CD4-positive, alpha-beta memory T cell (primary cell): ENCODE measurements around the gene TDO2. TPM values are rescaled to one million over a fixed set of nuclear protein-coding genes. Genes with fewer than 3 reads are reported as not detected.
A peak's percentile ranks its signal among the peaks of the same experiment; 100 is the strongest.
"Not testable (repeated sequence)": the region's sequence is repeated elsewhere in the genome, so short reads cannot be mapped to it uniquely, and the experiment has no call there.

ENCODE experiments used
- CTCF ChIA-PET: fragments of 350-600 bp; sonication (Branson Sonifier 250); formaldehyde crosslinking; loops from one replicate; lab custom pipeline; 2021; ENCODE audit warnings: inconsistent platforms; ENCODE audit not compliant: partially characterized antibody; lab: Charles Lee
- POLR2A ChIA-PET: fragments of 350-600 bp; sonication (Branson Sonifier 250); formaldehyde crosslinking; loops from one replicate; lab custom pipeline; 2021; ENCODE audit not compliant: partially characterized antibody; lab: Charles Lee
- DNase-seq, 5 donors: peaks; one replicate each; pipeline versions ENCODE4 v3.0.0 to v3.0.0-alpha.2; 2020 to 2022; ENCODE audit warnings: mixed read lengths in 1 of 5
- H3K27ac ChIP-seq: one replicate; pipeline ENCODE4 v1.7.0; 2013; ENCODE audit warnings: low read depth, low read length
- H3K27me3 ChIP-seq: 2 replicates; pipeline ENCODE4 v1.7.0; 2013; ENCODE audit warnings: mild to moderate bottlenecking, low read length, moderate library complexity; ENCODE audit not compliant: insufficient read depth
- H3K36me3 ChIP-seq: 2 replicates; pipeline ENCODE4 v1.7.0; 2013; ENCODE audit warnings: mild to moderate bottlenecking, low read length, moderate library complexity; ENCODE audit not compliant: insufficient read depth
- H3K4me1 ChIP-seq: 2 replicates; pipeline ENCODE4 v1.7.0; 2013; ENCODE audit warnings: mild to moderate bottlenecking, low read length, moderate library complexity; ENCODE audit not compliant: insufficient read depth
- H3K4me3 ChIP-seq, 2 donors: one replicate each; pipeline ENCODE4 v1.7.0; 2013; ENCODE audit warnings: low read length in 2 of 2, mild to moderate bottlenecking in 1 of 2
- H3K9me3 ChIP-seq, 2 donors: one replicate each; pipeline ENCODE4 v1.7.0; 2013; ENCODE audit warnings: low read length in 2 of 2, control low read depth in 1 of 2; ENCODE audit not compliant: control insufficient read depth in 1 of 2
- H3K27ac Mint-ChIP-seq, 7 donors: one replicate each; pipeline ENCODE4 v1.8.0; 2020 to 2021; ENCODE audit warnings: mixed read lengths in 7 of 7, mild to moderate bottlenecking in 6 of 7, inconsistent platforms in 3 of 7, moderate library complexity in 3 of 7
- H3K27me3 Mint-ChIP-seq, 2 donors: one replicate each; pipeline ENCODE4 v1.8.0; 2020 to 2021; ENCODE audit warnings: mixed read lengths in 2 of 2
- H3K36me3 Mint-ChIP-seq, 2 donors: one replicate each; pipeline ENCODE4 v1.8.0; 2020 to 2021; ENCODE audit warnings: mixed read lengths in 2 of 2, inconsistent platforms in 1 of 2, mild to moderate bottlenecking in 1 of 2
- H3K4me1 Mint-ChIP-seq, 4 donors: one replicate each; pipeline ENCODE4 v1.8.0; 2020 to 2021; ENCODE audit warnings: mixed read lengths in 4 of 4, mild to moderate bottlenecking in 1 of 4
- H3K4me3 Mint-ChIP-seq, 8 donors: one replicate each; pipeline ENCODE4 v1.8.0; 2020 to 2021; ENCODE audit warnings: mixed read lengths in 8 of 8, mild to moderate bottlenecking in 7 of 8, moderate library complexity in 6 of 8, inconsistent platforms in 3 of 8
- H3K9me3 Mint-ChIP-seq, 8 donors: one replicate each; pipeline ENCODE4 v1.8.0; 2020 to 2021; ENCODE audit warnings: mixed read lengths in 8 of 8, mild to moderate bottlenecking in 5 of 8, inconsistent platforms in 3 of 8, moderate library complexity in 1 of 8
- intact Hi-C: fragments of 100-400 bp; cut with micrococcal nuclease; formaldehyde crosslinking; loops from one replicate; pipeline ENCODE4 v1.15.1; 2023
- polyA plus RNA-seq, 2 donors: library from polyadenylated mRNA; unstranded; fragments of 300-500 nt; fragmentation: Illumina TruSeq; gene quantifications; one replicate each; pipeline ENCODE4 v1.2.3, GENCODE V29; 2021
- total RNA-seq, 2 experiments: library from RNA; stranded (reverse); gene quantifications; one replicate each; pipeline ENCODE4 v1.2.3, GENCODE V29; 2021

TDO2 gene
- total and polyA plus RNA-seq, 4 experiments from 2014 or later: not detected

GRCh38 chr4:155924637-155925036, 21.1 kb downstream of the TDO2 start:
- Mint-ChIP-seq H3K27me3 (no peaks in the 10 kb centered on the region), H3K36me3 (peaks cover 53 to 57% of the 10 kb centered on the region in 2 donors), H3K4me3 (no peak overlapping the region), H3K27ac (no peak overlapping the region), H3K4me1 (no peaks in the 10 kb centered on the region), H3K9me3 (peaks cover 0 to 2% (median 0%) of the 10 kb centered on the region in 8 donors)
- Histone ChIP-seq H3K4me3 (no peak overlapping the region), H3K9me3 (no peaks in the 10 kb centered on the region), H3K4me1 (no peaks in the 10 kb centered on the region), H3K27me3 (no peaks in the 10 kb centered on the region), H3K27ac (no peak overlapping the region), H3K36me3 (peaks cover 4% of the 10 kb centered on the region)
- DNase-seq: no peak
- POLR2A ChIA-PET: no interaction called here
- intact Hi-C loops: no loop called here
- CTCF ChIA-PET: no interaction called here

DNA sequence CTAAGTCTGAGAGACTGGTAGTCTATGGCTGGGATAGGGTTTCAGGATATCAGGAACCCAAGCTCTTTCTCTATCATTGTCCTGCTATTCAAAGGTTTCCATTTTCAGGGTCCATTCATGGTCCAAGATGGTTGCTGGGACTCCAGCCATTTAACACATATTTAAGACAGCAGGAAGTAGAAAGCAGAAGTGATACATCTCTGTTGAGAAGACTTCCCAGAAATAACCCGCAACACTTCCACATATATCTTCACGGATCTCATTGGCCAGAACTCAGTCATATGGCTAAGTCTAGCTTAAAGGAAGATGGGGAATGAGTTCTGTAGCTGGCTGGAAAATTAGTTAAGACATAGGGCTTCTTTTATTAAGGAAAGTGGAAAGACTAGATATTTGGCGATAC, 26.3 kb downstream of the TDO2 start:
- Histone ChIP-seq H3K4me1 (no peaks in the 10 kb centered on the region), H3K36me3 (peaks cover 4% of the 10 kb centered on the region), H3K4me3 (no peak overlapping the region), H3K27me3 (no peaks in the 10 kb centered on the region), H3K9me3 (no peaks in the 10 kb centered on the region), H3K27ac (no peak overlapping the region)
- no peak overlapping the region for H3K4me3 Mint-ChIP-seq
- H3K9me3 Mint-ChIP-seq: no peaks in the 10 kb centered on the region
- H3K27ac Mint-ChIP-seq: peak overlapping the region in 1 of 7 donors; percentile 1
- H3K27me3 Mint-ChIP-seq: no peaks in the 10 kb centered on the region
- H3K36me3 Mint-ChIP-seq: peaks cover 56 to 66% of the 10 kb centered on the region in 2 donors
- no peaks in the 10 kb centered on the region for H3K4me1 Mint-ChIP-seq
- intact Hi-C loops: no loop called here
- CTCF ChIA-PET: no interaction called here
- DNase-seq: no peak
- POLR2A ChIA-PET: no interaction called here

- H3K4me3 Mint-ChIP-seq: no peak overlapping the region
- H3K4me1 ChIP-seq: no peaks in the 10 kb centered on the region
- no peaks in the 10 kb centered on the region for H3K27me3 ChIP-seq
- no peak overlapping the region for H3K4me3 ChIP-seq
- H3K36me3 Mint-ChIP-seq: peaks cover 57 to 66% of the 10 kb centered on the region in 2 donors
- no peak overlapping the region for H3K27ac Mint-ChIP-seq
- CTCF ChIA-PET: no interaction called here
- peaks cover 0 to under 1% (median 0%) of the 10 kb centered on the region in 4 donors for H3K4me1 Mint-ChIP-seq
- POLR2A ChIA-PET: no interaction called here
- H3K27ac ChIP-seq: no peak overlapping the region
- H3K36me3 ChIP-seq: peaks cover 4% of the 10 kb centered on the region
- DNase-seq: no peak
- H3K9me3 ChIP-seq: no peaks in the 10 kb centered on the region
- H3K27me3 Mint-ChIP-seq: no peaks in the 10 kb centered on the region
- no peaks in the 10 kb centered on the region for H3K9me3 Mint-ChIP-seq
- intact Hi-C loops: no loop called here
Measured at GRCh38 chr4:155930330-155930729, 26.8 kb downstream of the TDO2 start.

- CTCF ChIA-PET: no interaction called here
- no peaks in the 10 kb centered on the region for H3K9me3 Mint-ChIP-seq
Measured at GRCh38 chr4:155931634-155932033, 28.1 kb downstream of the TDO2 start.

DNA sequence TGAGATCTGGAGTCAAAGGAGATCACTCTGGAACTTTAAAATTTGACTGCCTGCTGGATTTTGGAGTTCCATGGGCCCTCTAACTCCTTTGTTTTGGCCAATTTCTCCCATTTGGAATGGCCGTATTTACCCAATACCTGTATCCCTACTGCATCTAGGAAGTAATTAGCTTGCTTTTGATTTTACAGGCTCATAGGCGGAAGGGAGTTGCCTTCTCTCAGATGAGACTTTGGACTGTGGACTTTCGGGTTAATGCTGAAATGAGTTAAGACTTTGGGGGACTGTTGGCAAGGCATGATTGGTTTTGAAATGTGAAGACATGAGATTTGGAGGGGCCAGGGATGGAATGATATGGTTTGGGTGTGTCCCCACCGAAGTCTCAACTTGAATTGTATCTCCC, 31.1 kb downstream of the TDO2 start:
- CTCF ChIA-PET: interaction anchor here (1.4 kb wide), 1 partner anchor 18 kb away, joined by 4 read pairs; no protein-coding TSS in a partner anchor
- H3K27ac Mint-ChIP-seq, H3K27me3 ChIP-seq, H3K4me1 ChIP-seq, H3K27me3 Mint-ChIP-seq, POLR2A ChIA-PET, H3K4me3 Mint-ChIP-seq, H3K9me3 ChIP-seq, H3K4me1 Mint-ChIP-seq, H3K27ac ChIP-seq, H3K36me3 ChIP-seq, H3K4me3 ChIP-seq, H3K9me3 Mint-ChIP-seq, intact Hi-C loops, DNase-seq: not testable (repeated sequence)
- H3K36me3 Mint-ChIP-seq: peaks cover 47 to 75% of the 10 kb centered on the region in 2 donors

More at GRCh38 chr4:155931634-155932033, 28.1 kb downstream of the TDO2 start:
- H3K4me3 Mint-ChIP-seq: no peak overlapping the region
- H3K4me1 Mint-ChIP-seq: peaks cover 0 to 1% (median 0%) of the 10 kb centered on the region in 4 donors
- no peaks in the 10 kb centered on the region for H3K27me3 Mint-ChIP-seq
- no peak overlapping the region for H3K27ac ChIP-seq
- H3K4me3 ChIP-seq: no peak overlapping the region
- H3K36me3 ChIP-seq: peaks cover 4% of the 10 kb centered on the region
- no peak overlapping the region for H3K27ac Mint-ChIP-seq
- POLR2A ChIA-PET: no interaction called here
- intact Hi-C loops: no loop called here
- no peaks in the 10 kb centered on the region for H3K27me3 ChIP-seq
- no peaks in the 10 kb centered on the region for H3K4me1 ChIP-seq
- H3K36me3 Mint-ChIP-seq: peaks cover 53 to 72% of the 10 kb centered on the region in 2 donors
- no peak for DNase-seq
- no peaks in the 10 kb centered on the region for H3K9me3 ChIP-seq

DNA sequence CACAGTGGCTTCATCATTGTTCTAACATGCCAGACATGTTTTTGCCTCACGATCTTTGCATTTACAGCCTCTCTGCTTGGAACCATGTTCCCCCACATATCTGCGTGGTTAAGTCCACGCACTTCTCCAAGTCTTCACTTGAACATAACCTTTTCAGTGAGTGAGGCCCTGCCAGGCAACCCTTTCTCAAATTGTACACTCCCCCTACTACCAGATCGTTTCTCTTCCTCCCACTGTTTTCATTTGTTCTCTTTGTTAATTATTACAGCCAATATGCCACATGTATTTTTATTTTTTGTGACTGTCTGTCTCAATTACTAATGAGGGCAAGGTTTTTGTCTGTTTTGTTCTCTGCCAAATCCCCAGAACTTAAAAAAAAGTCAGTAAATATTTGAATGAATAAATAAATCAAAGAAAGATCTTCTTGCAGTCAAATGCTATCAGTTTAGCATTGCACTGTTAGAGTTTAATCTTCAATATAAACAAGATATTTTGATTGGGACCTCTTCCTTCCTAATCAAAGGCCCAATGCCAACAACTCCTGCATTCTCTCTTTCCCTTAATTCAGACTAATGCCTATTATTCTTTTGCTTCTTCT, 32.0 kb downstream of the TDO2 start:
- H3K27ac ChIP-seq: no peak overlapping the region
- intact Hi-C loops: no loop called here
- H3K4me3 ChIP-seq: no peak overlapping the region
- no peaks in the 10 kb centered on the region for H3K4me1 ChIP-seq
- Mint-ChIP-seq H3K4me3 (no peak overlapping the region), H3K4me1 (peaks cover 0 to 1% (median 0%) of the 10 kb centered on the region in 4 donors), H3K36me3 (peaks cover 48 to 72% of the 10 kb centered on the region in 2 donors), H3K9me3 (no peaks in the 10 kb centered on the region), H3K27ac (no peak overlapping the region), H3K27me3 (no peaks in the 10 kb centered on the region)
- no peak for DNase-seq
- ChIA-PET POLR2A (no interaction called here), CTCF (no interaction called here)
- H3K27me3 ChIP-seq: no peaks in the 10 kb centered on the region
- H3K36me3 ChIP-seq: no peaks in the 10 kb centered on the region
- H3K9me3 ChIP-seq: no peaks in the 10 kb centered on the region

DNA sequence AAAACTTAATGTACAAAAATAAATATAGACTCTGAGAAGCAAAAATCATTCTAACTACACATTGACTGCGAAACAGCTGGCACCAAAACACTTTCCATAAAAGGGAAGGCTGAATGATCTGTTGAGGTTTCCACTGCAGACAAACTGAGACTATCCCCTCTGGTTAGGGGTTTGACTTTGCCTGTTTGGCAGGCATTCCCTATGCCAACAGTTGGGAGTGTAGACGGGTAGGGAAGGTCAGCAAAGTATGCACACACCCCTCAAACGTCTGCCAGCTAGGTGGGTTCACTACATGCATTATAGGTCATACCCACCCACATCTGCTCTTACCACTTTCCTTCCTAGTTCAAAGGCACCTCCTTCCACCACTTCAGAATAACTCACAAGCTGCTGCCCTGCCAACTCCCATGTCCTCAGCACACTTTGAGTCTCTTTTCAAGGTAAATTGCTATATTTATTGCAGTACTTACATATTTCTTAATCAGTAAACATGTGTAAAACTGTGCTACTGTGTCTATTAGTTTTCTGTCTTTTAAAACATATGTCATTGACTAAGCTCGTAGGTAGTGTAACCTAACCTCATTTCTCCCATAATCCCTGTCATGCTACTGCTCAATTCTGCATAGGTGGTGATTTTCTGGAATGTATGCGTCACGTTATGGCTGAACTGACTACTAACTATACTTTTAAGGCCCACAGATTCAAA, 37.7 kb downstream of the TDO2 start:
- Histone ChIP-seq H3K27me3 (no peaks in the 10 kb centered on the region), H3K4me3 (no peak overlapping the region), H3K4me1 (no peaks in the 10 kb centered on the region), H3K27ac (no peak overlapping the region), H3K9me3 (no peaks in the 10 kb centered on the region), H3K36me3 (peaks cover 8% of the 10 kb centered on the region)
- H3K27ac Mint-ChIP-seq: no peak overlapping the region
- H3K36me3 Mint-ChIP-seq: peaks cover 44 to 45% of the 10 kb centered on the region in 2 donors
- H3K4me1 Mint-ChIP-seq: peaks cover 0 to 2% (median 0%) of the 10 kb centered on the region in 4 donors
- H3K4me3 Mint-ChIP-seq: no peak overlapping the region
- ChIA-PET CTCF (no interaction called here), POLR2A (no interaction called here)
- intact Hi-C loops: no loop called here
- H3K9me3 Mint-ChIP-seq: no peaks in the 10 kb centered on the region
- H3K27me3 Mint-ChIP-seq: no peaks in the 10 kb centered on the region
- DNase-seq: no peak
